Upper lobe of left lung (tissue), 4 donors: ENCODE measurements around the gene CFAP100.

Source experiments
- CTCF ChIP-seq, 6 experiments: fragments of 450-650 bp in 4 of 6; fragments of 200-600 bp in 2 of 6; sonication (generic) in 2 of 6; IDR thresholded peaks; one replicate each; pipeline ENCODE4 v1.5.1; 2016 to 2019; ENCODE audit warnings: antibody characterized with exemption in 6 of 6
- EP300 ChIP-seq, 4 donors: sonication (generic); formaldehyde crosslinking; IDR thresholded peaks; one replicate each; pipeline ENCODE4 v1.5.1; 2017; ENCODE audit warnings: antibody characterized with exemption in 4 of 4, control low read depth in 2 of 4
- POLR2A ChIP-seq, 4 donors: fragments of 450-650 bp; IDR thresholded peaks; one replicate each; pipeline ENCODE4 v1.5.1; 2016 to 2017; ENCODE audit warnings: antibody characterized with exemption in 4 of 4, mild to moderate bottlenecking in 2 of 4
- POLR2AphosphoS5 ChIP-seq, 2 donors: sonication (generic); formaldehyde crosslinking; IDR thresholded peaks; one replicate each; pipeline ENCODE4 v1.5.1; 2017; ENCODE audit warnings: antibody characterized with exemption in 2 of 2

GRCh38 chr3:126476166-126477060 is 81.7 kb downstream of the CFAP100 start:
- no peak for TF ChIP-seq EP300 (IDR thresholded peaks at IDR 0.05)
- TF ChIP-seq CTCF (IDR thresholded peaks at IDR 0.05), result peak in 2 of 6 experiments; percentile 7 to 18
- TF ChIP-seq POLR2A (IDR thresholded peaks at IDR 0.05), result peak in 3 of 4 donors; percentile 39 to 71 (median 43)
- TF ChIP-seq POLR2AphosphoS5 (IDR thresholded peaks at IDR 0.05), result peak; percentile 61 to 79
